ENCODE measurements around the gene TMF1.

TMF1 gene

GRCh38 chr3:69012100-69012799, 39.9 kb downstream of the TMF1 start:
- no peak for DNase-seq

GRCh38 chr3:69011096-69011730, 40.9 kb downstream of the TMF1 start:
- no peak for DNase-seq

- DNase-seq = no peak
These were observed 42.3 kb downstream of the TMF1 start for GRCh38 chr3:69009559-69010410.

DNA sequence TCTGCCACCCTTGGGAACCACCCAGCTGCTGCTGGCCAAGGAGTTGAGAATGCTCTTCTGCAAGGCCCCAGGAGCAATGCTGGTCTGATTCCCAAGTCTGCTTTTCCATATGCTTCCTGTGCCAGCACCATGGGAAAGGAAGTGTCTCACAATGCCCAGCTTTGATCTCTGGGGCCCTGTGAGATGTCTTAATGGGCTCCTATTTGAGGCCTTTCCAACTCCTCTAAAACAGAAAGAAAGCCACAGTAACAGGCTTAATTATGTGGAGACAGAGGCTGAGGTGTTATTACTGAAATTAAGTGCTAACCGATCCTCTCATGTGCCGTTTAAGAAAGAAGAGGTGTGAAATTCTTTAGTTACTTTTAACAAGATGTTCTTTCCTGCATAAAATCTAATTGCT, 43.2 kb downstream of the TMF1 start:
- DNase-seq = no peak

- DNase-seq = no peak
These were observed 46.2 kb downstream of the TMF1 start for GRCh38 chr3:69005791-69006482.

DNA sequence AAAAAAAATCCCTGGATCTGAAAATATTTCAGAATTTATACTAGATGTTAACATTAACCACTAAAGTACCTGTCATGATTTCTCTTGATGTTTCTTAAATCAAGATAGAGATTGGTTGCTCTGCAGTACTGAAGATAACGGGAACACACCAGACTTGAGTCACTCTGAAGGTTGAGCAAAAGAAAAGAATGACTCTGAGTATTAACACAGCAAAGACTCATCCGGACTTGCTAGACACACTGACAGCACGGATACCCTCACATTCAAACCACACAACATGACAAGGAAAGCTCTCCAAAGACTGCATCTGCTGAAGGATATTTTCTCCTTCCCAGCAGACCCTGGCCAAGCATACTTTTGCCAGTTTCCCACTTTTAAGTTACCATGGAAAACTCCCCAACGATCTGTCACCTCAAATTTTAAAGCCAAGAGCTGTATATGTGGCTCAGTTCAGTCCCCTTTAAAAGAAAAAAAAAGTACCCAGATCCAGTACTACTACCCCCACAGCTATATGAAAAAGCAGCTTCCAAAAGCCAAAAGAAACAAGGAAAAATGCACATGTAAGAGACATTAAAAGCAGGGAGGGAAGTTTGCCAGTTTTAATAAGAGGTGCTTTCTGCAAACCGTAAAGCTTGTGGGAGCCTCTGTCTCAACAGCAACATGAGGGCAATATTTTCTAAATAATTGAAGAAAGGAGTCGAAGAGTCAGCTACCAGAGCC, 46.9 kb downstream of the TMF1 start:
- no peak for DNase-seq

DNA sequence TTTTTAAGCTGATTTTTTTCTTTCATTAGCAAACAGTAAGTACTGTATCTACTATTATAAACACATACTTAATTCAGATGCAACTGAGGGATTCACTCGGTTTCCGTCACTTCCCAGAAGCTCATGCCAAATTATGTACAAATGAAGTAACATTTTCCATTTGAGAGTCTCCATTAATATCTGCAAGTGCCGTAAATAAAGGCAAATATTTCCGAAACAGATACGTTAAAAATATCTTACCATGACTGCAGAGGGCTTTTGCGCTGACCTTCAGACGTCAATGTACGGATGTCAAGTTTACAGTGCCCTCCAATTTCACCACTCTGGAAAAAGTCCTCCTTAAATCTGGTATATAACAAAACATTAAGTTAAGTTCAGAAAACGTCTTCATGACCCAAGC, 48.0 kb downstream of the TMF1 start:
- DNase-seq = no peak

GRCh38 chr3:68999605-69000004, 52.5 kb downstream of the TMF1 start:
- no peak for DNase-seq

DNA sequence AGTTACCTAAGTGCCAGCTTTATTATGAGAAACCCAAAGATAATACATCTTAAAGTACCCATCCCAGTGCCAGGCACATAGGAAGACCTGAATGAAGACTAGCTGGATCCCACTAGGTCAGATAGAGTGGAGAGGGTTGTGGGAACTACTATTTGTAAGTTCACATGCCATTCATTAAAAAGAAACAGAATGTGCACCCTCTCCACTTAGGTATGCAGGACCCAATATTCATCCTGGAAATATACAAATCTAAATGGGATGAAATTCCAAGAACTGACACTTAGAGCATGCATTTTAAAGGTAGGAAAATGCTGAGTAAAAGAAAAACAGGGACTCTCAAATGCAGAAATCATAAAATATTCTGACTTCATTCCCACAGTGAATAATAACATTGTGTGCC, 53.0 kb downstream of the TMF1 start:
- DNase-seq = no peak

- no peak for DNase-seq
These were observed 54.2 kb downstream of the TMF1 start for GRCh38 chr3:68997887-68998286.

DNA sequence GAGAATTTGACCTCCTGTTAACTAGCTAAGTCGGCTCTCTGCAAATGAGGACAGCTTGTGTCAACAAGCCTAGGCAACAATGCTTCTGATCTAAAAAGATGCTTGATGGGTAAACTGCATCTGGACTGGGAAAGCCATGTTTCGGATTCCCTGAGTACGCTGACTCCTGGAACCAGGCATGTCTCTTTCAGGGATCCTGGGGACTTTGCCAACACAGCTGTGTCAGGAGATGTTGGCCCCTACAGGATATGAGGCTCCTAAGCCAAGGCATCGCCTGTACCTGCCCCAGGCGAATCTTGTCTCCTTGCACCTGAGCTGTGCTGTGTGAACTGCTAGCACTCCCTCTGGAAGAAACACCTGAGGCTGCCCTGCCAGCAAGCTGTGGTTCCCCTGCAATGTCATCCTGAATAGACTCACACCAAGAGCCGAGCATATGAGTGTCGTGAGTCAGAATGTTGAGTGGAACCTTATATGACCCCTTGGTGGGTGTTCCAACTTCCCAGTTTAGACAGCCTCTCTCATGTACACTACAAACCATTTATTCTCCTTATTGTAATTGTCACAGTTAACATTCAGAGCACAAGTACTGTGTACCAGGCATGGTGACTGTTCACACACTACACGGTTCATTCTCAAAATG, 55.7 kb downstream of the TMF1 start:
- DNase-seq = no peak

DNA sequence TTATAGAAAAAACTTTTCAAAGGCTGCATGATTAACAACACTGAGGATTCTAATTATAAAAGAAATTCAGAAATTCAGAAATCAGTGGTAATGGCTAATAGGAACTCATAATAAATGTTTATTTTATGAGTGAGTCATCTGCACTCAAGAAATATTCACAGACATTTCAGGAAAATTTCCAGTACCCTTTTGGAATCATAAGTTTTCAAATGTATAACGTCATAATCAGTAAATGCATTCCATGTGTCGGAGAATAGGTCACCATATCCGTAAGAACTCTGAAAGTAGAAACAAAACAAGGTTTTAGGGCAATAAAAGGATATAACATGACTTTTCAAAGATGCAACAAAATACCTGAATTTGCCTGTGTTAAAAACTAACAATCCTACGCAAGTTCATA, 63.4 kb downstream of the TMF1 start:
- no peak for DNase-seq

DNA sequence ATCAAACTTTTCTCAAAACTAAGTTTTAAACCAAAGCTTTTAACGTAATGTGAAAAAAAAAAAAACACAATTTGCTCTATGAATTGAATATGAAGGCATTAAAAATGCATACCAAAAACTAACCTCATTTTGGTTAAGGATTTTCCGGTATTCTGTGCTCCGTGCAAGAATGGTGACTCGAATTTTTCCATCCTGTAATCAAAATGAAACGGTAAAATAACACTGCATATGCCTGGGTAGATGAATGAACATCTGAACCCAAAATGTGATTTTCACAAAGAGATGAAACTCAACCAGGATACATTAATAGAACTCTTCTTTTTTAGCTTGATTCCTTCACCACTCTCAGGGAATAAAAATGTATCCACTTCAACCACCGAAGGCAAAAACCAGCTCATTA, 64.8 kb downstream of the TMF1 start:
- no peak for DNase-seq

- no peak for DNase-seq
These were observed 65.5 kb downstream of the TMF1 start for GRCh38 chr3:68986496-68987208.

GRCh38 chr3:68985146-68985790, 66.9 kb downstream of the TMF1 start:
- no peak for DNase-seq

- no peak for DNase-seq
These were observed 68.1 kb downstream of the TMF1 start for GRCh38 chr3:68984011-68984530.

- DNase-seq = no peak
These were observed 74.5 kb downstream of the TMF1 start for GRCh38 chr3:68977486-68978167.

DNA sequence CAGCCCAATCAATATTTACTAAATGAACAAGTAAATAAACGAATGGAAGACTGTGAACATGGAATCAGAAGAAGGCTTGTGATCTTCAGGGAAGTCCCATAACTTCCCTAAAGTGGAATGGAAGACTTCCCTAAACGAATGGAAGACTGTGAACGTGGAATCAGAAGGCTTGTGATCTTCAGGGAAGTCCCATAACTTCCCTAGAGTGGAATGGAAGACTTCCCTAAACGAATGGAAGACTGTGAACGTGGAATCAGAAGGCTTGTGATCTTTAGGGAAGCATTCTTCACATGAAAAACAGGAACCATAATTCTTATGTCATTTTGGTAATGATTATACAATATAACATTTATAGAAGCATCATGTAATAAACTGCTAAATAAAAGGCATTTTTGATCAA, 77.4 kb downstream of the TMF1 start:
- DNase-seq = no peak

DNA sequence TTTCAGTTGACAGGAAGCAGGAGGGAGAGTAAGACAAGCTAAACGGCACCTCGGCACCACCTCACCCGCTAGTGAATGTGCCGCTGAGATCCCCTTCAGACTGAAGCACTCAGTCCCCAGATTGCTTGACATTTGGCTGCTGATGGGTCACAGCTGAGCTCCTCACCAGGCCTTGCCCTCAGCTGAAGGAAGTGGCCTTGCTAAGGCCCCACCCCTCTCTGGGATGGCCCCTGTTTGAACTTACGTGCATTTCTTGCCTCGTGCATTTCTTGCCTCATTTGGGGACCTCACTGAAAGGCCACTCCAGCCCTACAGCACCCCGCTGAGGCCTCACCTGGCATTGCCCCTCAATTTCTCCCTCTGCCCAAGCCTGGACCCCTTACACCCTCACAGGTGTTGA, 78.5 kb downstream of the TMF1 start:
- no peak for DNase-seq

GRCh38 chr3:68972358-68972979, 79.7 kb downstream of the TMF1 start:
- peak; percentile 30 for DNase-seq
